ENCODE results near the gene NR2F2.
"Not testable (repeated sequence)": the region's sequence is repeated elsewhere in the genome, so short reads cannot be mapped to it uniquely, and the experiment has no call there.

Gene NR2F2

DNA sequence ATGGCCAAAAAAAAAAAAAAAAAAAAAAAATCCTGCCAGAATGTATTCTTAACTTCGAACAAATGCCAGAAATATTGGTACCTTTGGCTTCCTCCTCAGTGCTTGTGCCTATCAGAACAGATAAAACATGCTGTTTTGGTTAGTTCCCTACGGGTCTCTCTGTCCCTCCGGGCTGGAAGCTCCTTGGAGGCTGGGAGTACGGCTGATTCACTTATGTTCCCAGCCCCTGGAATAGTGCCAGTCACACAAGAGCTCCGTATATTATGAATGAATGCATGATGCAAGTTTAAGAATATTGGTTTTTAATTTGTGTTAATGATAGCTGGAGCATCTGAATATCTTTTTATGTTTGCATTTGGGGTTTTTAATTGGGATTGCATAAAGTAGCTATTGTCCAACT, 44.0 kb downstream of the NR2F2 start:
- Histone ChIP-seq H3K4me1 (ENCODE audit: insufficient read depth, low read length, severe bottlenecking) (no peaks in the 10 kb centered on the region), H3K9ac (ENCODE audit: low read length) (no peak overlapping the region), H3K36me3 (ENCODE audit: insufficient read depth, low read length) (no peaks in the 10 kb centered on the region), H3K27me3 (ENCODE audit: insufficient read depth, low read length) (no peaks in the 10 kb centered on the region), H3K4me3 (ENCODE audit: low read depth, low read length, poor library complexity, severe bottlenecking) (no peak overlapping the region), H3K4me2 (ENCODE audit: low read length) (no peak overlapping the region), H3K27ac (ENCODE audit: low read depth, low read length, poor library complexity, severe bottlenecking) (no peak overlapping the region), H2AFZ (ENCODE audit: low read length) (no peak overlapping the region), H3K9me2 (ENCODE audit: low read depth, low read length) (no peaks in the 10 kb centered on the region), H3F3A (ENCODE audit: insufficient read depth, low read length) (no peaks in the 10 kb centered on the region), H4K20me1 (ENCODE audit: insufficient read depth, low read length) (no peaks in the 10 kb centered on the region), H3K79me2 (ENCODE audit: insufficient read depth, low read length) (no peaks in the 10 kb centered on the region), H3K9me3 (ENCODE audit: low read length) (no peaks in the 10 kb centered on the region)
- no peak for TF ChIP-seq EZH2 (IDR thresholded peaks at IDR 0.05; ENCODE audit: borderline replicate concordance, low read length)
- TF ChIP-seq CTCF (IDR thresholded peaks at IDR 0.05; ENCODE audit: low read length), result no peak

DNA sequence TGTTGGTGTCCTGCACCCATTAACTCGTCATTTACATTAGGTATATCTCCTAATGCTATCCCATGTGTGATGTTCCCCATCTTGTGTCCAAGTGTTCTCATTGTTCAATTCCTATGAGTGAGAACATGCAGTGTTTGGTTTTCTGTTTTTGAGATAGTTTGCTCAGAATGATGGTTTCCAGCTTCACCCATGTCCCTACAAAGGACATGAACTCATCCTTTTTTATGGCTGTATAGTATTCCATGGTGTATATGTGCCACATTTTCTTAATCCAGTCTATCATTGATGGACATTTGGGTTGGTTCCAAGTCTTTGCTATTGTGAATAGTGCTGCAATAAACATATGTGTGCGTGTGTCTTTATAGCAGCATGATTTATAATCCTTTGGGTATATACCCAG, 49.1 kb downstream of the NR2F2 start:
- not testable (repeated sequence) for H3K4me1 ChIP-seq (ENCODE audit: insufficient read depth, low read length, severe bottlenecking); H3K9me2 ChIP-seq (ENCODE audit: low read depth, low read length); H4K20me1 ChIP-seq (ENCODE audit: insufficient read depth, low read length); H3K79me2 ChIP-seq (ENCODE audit: insufficient read depth, low read length); H3K36me3 ChIP-seq (ENCODE audit: insufficient read depth, low read length); H3K27ac ChIP-seq (ENCODE audit: low read depth, low read length, poor library complexity, severe bottlenecking); H2AFZ ChIP-seq (ENCODE audit: low read length); H3K4me3 ChIP-seq (ENCODE audit: low read depth, low read length, poor library complexity, severe bottlenecking); H3F3A ChIP-seq (ENCODE audit: insufficient read depth, low read length); H3K4me2 ChIP-seq (ENCODE audit: low read length); H3K9me3 ChIP-seq (ENCODE audit: low read length); H3K9ac ChIP-seq (ENCODE audit: low read length); H3K27me3 ChIP-seq (ENCODE audit: insufficient read depth, low read length)

- no peaks in the 10 kb centered on the region for H3K9me2 ChIP-seq (ENCODE audit: low read depth, low read length)
- H3K9me3 ChIP-seq (ENCODE audit: low read length), result no peaks in the 10 kb centered on the region
- no peaks in the 10 kb centered on the region for H3K4me1 ChIP-seq (ENCODE audit: insufficient read depth, low read length, severe bottlenecking)
- no peak overlapping the region for H3K4me3 ChIP-seq (ENCODE audit: low read depth, low read length, poor library complexity, severe bottlenecking)
- no peak overlapping the region for H2AFZ ChIP-seq (ENCODE audit: low read length)
- H3K4me2 ChIP-seq (ENCODE audit: low read length), result no peak overlapping the region
- no peak overlapping the region for H3K9ac ChIP-seq (ENCODE audit: low read length)
- no peaks in the 10 kb centered on the region for H4K20me1 ChIP-seq (ENCODE audit: insufficient read depth, low read length)
- H3K27me3 ChIP-seq (ENCODE audit: insufficient read depth, low read length), result no peaks in the 10 kb centered on the region
- H3K79me2 ChIP-seq (ENCODE audit: insufficient read depth, low read length), result no peaks in the 10 kb centered on the region
- no peaks in the 10 kb centered on the region for H3K36me3 ChIP-seq (ENCODE audit: insufficient read depth, low read length)
- TF ChIP-seq EZH2 (IDR thresholded peaks at IDR 0.05; ENCODE audit: borderline replicate concordance, low read length), result no peak
- TF ChIP-seq CTCF (IDR thresholded peaks at IDR 0.05; ENCODE audit: low read length), result no peak
- H3K27ac ChIP-seq (ENCODE audit: low read depth, low read length, poor library complexity, severe bottlenecking), result no peak overlapping the region
- no peaks in the 10 kb centered on the region for H3F3A ChIP-seq (ENCODE audit: insufficient read depth, low read length)
Measured at GRCh38 chr15:96381463-96381862, 51.0 kb downstream of the NR2F2 start.

- no peak overlapping the region for H3K27ac ChIP-seq (ENCODE audit: low read depth, low read length, poor library complexity, severe bottlenecking)
- TF ChIP-seq EZH2 (IDR thresholded peaks at IDR 0.05; ENCODE audit: borderline replicate concordance, low read length) (no peak), CTCF (IDR thresholded peaks at IDR 0.05; ENCODE audit: low read length) (no peak)
- H3K27me3 ChIP-seq (ENCODE audit: insufficient read depth, low read length), result no peaks in the 10 kb centered on the region
- no peaks in the 10 kb centered on the region for H4K20me1 ChIP-seq (ENCODE audit: insufficient read depth, low read length)
- no peaks in the 10 kb centered on the region for H3K4me1 ChIP-seq (ENCODE audit: insufficient read depth, low read length, severe bottlenecking)
- no peak overlapping the region for H3K9ac ChIP-seq (ENCODE audit: low read length)
- no peaks in the 10 kb centered on the region for H3K36me3 ChIP-seq (ENCODE audit: insufficient read depth, low read length)
- H3K4me2 ChIP-seq (ENCODE audit: low read length), result no peak overlapping the region
- no peaks in the 10 kb centered on the region for H3K79me2 ChIP-seq (ENCODE audit: insufficient read depth, low read length)
- no peaks in the 10 kb centered on the region for H3K9me3 ChIP-seq (ENCODE audit: low read length)
- H3K9me2 ChIP-seq (ENCODE audit: low read depth, low read length), result no peaks in the 10 kb centered on the region
- H2AFZ ChIP-seq (ENCODE audit: low read length), result no peak overlapping the region
- H3K4me3 ChIP-seq (ENCODE audit: low read depth, low read length, poor library complexity, severe bottlenecking), result no peak overlapping the region
- H3F3A ChIP-seq (ENCODE audit: insufficient read depth, low read length), result no peaks in the 10 kb centered on the region
Measured at GRCh38 chr15:96385195-96385594, 54.7 kb downstream of the NR2F2 start.

Measured in OCI-LY1 (cell line).